Measurements from ENCODE around the gene SORBS1.
"Not testable (repeated sequence)": the region's sequence is repeated elsewhere in the genome, so short reads cannot be mapped to it uniquely, and the experiment has no call there.

The SORBS1 gene

GRCh38 chr10:95480102-95480900 is 80.9 kb downstream of the SORBS1 start:
- no peak for DNase-seq

GRCh38 chr10:95478935-95479334 is 82.2 kb downstream of the SORBS1 start:
- no peak for DNase-seq

GRCh38 chr10:95478185-95478584 is 83.0 kb downstream of the SORBS1 start:
- no peak for DNase-seq

- DNase-seq, result no peak
Observed at GRCh38 chr10:95477175-95477520, 84.0 kb downstream of the SORBS1 start.

- DNase-seq, result no peak
Observed at GRCh38 chr10:95476469-95477174, 84.5 kb downstream of the SORBS1 start.

GRCh38 chr10:95475827-95476468 is 85.2 kb downstream of the SORBS1 start:
- no peak for DNase-seq

GRCh38 chr10:95475003-95475383 is 86.2 kb downstream of the SORBS1 start:
- no peak for DNase-seq

- DNase-seq, result no peak
Observed at GRCh38 chr10:95474228-95475002, 86.8 kb downstream of the SORBS1 start.

- no peak for DNase-seq
Observed at GRCh38 chr10:95472304-95473088, 88.7 kb downstream of the SORBS1 start.

GRCh38 chr10:95469676-95470075 is 91.5 kb downstream of the SORBS1 start:
- DNase-seq, result no peak

- no peak for DNase-seq
Observed at GRCh38 chr10:95469251-95469650, 91.9 kb downstream of the SORBS1 start.

GRCh38 chr10:95467642-95468041 is 93.5 kb downstream of the SORBS1 start:
- DNase-seq, result not testable (repeated sequence)

- DNase-seq, result no peak
Observed at GRCh38 chr10:95467162-95467599, 94.0 kb downstream of the SORBS1 start.

GRCh38 chr10:95466436-95466835 is 94.7 kb downstream of the SORBS1 start:
- DNase-seq, result no peak

GRCh38 chr10:95464280-95464679 is 96.9 kb downstream of the SORBS1 start:
- no peak for DNase-seq

GRCh38 chr10:95462740-95463667 is 98.2 kb downstream of the SORBS1 start:
- DNase-seq, result no peak

GRCh38 chr10:95461611-95462010 is 99.6 kb downstream of the SORBS1 start:
- no peak for DNase-seq

- DNase-seq, result no peak
Observed at GRCh38 chr10:95459446-95460045, 101.6 kb downstream of the SORBS1 start.

GRCh38 chr10:95458871-95459270 is 102.3 kb downstream of the SORBS1 start:
- no peak for DNase-seq

- DNase-seq, result no peak
Observed at GRCh38 chr10:95458014-95458413, 103.2 kb downstream of the SORBS1 start.

Data from activated T-cell treated with anti-CD3 and anti-CD28 coated beads, Interleukin-2, amount 50 U/mL, for 48 hours (primary cell).